Measurements from ENCODE around the gene MRPL14. TPM values are rescaled to one million over a fixed set of nuclear protein-coding genes. Genes with fewer than 3 reads are reported as not detected.

MRPL14 gene
- total RNA-seq, 4 donors from 2014 or later = 45.7 to 74.3 (median 52.0) TPM

DNA sequence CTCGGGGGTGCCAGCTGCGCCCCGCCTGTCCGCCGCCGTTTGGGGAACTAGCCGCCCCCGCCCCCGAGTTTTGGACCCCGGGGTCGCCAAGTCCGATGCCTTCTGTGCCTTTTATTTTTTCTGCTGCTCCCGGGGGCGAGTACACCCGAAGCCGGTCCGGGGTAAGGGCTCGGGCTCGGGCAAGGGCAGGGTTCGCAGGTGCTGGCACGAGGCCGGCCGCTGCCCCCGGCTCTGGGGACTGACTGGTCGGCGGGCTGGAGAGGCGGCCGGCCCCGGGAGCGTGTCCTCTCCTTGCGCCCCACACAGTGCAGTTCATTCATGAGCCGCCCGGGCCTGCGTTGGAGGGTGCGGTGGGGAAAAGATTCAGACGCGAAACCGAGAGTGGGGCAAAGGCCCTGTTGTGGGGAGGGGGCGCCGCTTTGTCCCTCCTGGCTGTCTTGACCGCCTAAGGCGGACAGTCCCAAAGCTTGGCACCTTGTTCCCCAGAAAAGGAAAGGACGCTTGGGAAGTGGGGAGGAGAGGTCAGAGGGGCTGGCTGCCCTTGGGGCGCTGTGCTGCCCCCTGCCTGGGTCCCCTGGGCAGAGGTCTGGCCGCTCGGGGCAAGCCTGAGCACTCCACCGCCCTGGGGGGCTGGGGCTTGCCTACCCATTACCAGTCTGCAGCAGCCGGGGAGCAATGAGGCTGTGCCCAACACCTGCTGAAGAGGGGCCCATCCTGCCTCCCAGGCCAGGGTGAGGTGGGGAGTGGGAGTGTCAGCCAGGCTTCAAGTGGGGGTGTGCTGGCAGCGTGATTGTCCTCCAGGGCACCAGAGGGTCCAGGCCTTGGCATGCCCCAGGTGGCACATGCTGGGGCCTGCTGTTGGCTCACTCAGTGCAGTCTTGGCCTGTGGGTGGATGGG, 1.0 kb upstream of the MRPL14 start:
- peak; percentile 35 to 88 for DNase-seq (ENCODE audit: low spot score in 2 of 2)
- TF ChIP-seq, protein P1, sequence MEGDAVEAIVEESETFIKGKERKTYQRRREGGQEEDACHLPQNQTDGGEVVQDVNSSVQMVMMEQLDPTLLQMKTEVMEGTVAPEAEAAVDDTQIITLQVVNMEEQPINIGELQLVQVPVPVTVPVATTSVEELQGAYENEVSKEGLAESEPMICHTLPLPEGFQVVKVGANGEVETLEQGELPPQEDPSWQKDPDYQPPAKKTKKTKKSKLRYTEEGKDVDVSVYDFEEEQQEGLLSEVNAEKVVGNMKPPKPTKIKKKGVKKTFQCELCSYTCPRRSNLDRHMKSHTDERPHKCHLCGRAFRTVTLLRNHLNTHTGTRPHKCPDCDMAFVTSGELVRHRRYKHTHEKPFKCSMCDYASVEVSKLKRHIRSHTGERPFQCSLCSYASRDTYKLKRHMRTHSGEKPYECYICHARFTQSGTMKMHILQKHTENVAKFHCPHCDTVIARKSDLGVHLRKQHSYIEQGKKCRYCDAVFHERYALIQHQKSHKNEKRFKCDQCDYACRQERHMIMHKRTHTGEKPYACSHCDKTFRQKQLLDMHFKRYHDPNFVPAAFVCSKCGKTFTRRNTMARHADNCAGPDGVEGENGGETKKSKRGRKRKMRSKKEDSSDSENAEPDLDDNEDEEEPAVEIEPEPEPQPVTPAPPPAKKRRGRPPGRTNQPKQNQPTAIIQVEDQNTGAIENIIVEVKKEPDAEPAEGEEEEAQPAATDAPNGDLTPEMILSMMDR (IDR thresholded peaks at IDR 0.05) = no peak
- TF ChIP-seq POLR2A (IDR thresholded peaks at IDR 0.05) = no peak

GRCh38 chr6:44126320-44127149, 717 bp downstream of the MRPL14 start:
- H3K4me3 ChIP-seq (ENCODE audit: low read depth, poor library complexity, severe bottlenecking) = peak overlapping the region; percentile 44
- 1 to 2% methylated on average over 31 of the region's 31 CpGs for WGBS, 2 donors
- peak; percentile 33 to 91 for DNase-seq (ENCODE audit: low spot score in 2 of 2)
- intact Hi-C loops (cut with DNase I; ENCODE audit: low total_unique reads) = no loop called here
- TF ChIP-seq POLR2A (IDR thresholded peaks at IDR 0.05) = no peak
- TF ChIP-seq, protein P1 (IDR thresholded peaks at IDR 0.05) = no peak

More for the DNA sequence above, 1.0 kb upstream of the MRPL14 start:
- WGBS, 2 donors = 6 to 7% methylated on average over 40 of the region's 49 CpGs
- H3K4me3 ChIP-seq (ENCODE audit: low read depth, poor library complexity, severe bottlenecking) = peak overlapping the region; percentile 75
- intact Hi-C loops (cut with DNase I; ENCODE audit: low total_unique reads) = no loop called here

DNA sequence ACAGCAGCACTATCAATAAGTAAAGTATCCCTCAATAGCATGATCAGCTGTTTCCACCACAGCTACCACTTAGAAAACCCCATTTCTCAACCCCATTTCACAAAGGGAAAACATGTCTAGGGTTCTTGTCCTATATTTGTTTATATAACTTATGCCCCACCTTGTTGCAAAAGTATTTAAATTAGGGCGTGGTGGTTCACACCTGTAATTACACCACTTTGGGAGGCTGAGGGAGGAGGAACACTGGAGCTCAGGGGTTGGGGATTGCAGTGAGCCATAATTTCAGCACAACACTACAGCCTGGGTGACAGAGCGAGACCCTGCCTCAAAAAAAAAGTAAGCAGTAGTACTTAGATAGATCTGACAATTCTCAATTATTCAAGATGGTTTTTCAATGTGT, 3.7 kb downstream of the MRPL14 start:
- no peak overlapping the region for H3K4me3 ChIP-seq (ENCODE audit: low read depth, poor library complexity, severe bottlenecking)
- WGBS, 2 donors = 84 to 86% methylated on average over 2 of the region's 2 CpGs
- no peak for DNase-seq (ENCODE audit: low spot score in 2 of 2)
- TF ChIP-seq, protein P1 (IDR thresholded peaks at IDR 0.05) = no peak
- TF ChIP-seq POLR2A (IDR thresholded peaks at IDR 0.05) = no peak
- intact Hi-C loops (cut with DNase I; ENCODE audit: low total_unique reads) = no loop called here

DNA sequence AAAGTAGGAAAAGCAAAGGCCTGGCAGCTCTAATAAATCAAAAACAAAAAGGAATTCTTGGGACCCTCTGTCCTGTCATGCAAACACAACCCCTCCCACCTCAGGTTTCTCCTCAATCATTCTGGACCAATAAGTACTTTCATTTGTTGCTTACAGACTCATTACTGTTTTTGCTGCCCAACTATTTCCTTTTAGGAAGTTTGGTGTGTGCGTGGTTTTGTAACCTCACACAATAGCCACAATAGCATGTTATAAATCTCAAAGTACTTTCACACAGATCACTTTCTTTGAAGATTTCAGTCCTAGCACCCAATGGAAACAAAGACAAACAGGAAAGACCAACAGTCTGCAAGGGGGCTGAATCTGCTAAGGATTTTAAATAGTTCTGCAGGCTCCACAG, 4.5 kb downstream of the MRPL14 start:
- H3K4me3 ChIP-seq (ENCODE audit: low read depth, poor library complexity, severe bottlenecking) = no peak overlapping the region
- DNase-seq (ENCODE audit: low spot score in 2 of 2) = no peak
- TF ChIP-seq, protein P1 (IDR thresholded peaks at IDR 0.05) = no peak
- no peak for TF ChIP-seq POLR2A (IDR thresholded peaks at IDR 0.05)
- intact Hi-C loops (cut with DNase I; ENCODE audit: low total_unique reads) = no loop called here
- WGBS, 2 donors = 43 to 47% methylated on average over 1 of the region's 1 CpG

DNA sequence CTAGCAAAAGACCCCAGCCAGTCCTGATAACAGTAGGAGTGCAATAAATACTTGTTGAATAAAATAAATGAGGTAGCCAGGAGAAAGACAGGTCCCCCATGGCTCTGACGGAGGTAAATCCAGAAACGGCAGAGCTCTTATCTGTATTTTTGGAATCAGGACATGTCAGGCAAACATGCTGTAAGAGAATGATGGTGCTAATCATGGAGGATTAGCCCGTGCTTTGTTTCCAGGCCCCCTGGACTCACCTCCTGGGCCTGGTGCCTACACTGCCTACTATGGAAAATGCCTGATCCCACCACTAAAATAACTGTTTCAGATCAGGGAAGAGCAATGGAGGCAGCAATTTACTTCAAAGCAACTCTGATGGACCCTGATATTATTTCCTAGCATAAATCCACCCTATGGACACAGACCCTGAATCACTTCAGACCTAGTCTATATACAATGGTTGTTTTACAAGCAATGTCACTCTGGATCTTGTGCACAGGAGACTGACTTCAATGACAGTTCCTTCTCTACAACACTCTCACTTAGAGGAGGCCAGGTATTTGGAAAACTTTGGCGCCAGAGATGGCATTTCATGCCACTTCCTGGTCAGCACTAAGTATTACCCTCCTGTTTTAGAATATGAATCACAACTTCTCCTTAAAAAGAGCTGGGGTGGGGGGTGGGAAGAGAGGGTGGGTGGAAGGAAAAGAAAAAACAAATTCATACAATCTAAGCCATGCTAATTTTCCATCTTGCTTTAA, 6.4 kb downstream of the MRPL14 start:
- intact Hi-C loops (cut with DNase I; ENCODE audit: low total_unique reads) = no loop called here
- TF ChIP-seq, protein P1 (IDR thresholded peaks at IDR 0.05) = no peak
- TF ChIP-seq POLR2A (IDR thresholded peaks at IDR 0.05) = no peak
- WGBS, 2 donors = 80 to 83% methylated on average over 4 of the region's 4 CpGs
- no peak for DNase-seq (ENCODE audit: low spot score in 2 of 2)
- no peak overlapping the region for H3K4me3 ChIP-seq (ENCODE audit: low read depth, poor library complexity, severe bottlenecking)
